NCI-H2196 treated with DMSO at 0.1 percent for 48 hours (cell line): ENCODE results near the gene KCNMA1.

Experiments used
- DNase-seq: peaks from one replicate; lab custom pipeline; 2025; ENCODE audit not compliant: unreplicated experiment; lab: John Stamatoyannopoulos, UW

The KCNMA1 gene

DNA sequence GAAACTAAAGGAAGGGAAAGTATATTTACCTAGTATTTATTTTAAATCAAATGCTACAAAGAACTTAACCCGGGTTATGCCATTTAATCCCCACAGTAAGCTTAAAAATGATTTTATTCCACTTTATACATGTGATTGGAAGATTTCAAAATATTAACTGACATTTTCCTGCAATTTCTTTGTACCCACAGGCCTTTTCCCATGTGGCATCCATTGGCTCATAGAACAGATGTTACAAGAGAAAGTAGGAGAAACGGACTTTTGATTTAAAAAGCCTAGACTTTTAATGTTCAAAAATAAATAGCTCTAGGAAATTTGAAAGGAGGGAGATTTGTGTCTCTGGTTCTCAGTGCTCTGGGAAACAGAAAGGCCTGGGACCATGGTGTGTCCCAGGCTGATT, 807.9 kb downstream of the KCNMA1 start:
- no peak for DNase-seq
